Measurements from ENCODE around the gene PHLDB2. TPM values are rescaled to one million over a fixed set of nuclear protein-coding genes. Genes with fewer than 3 reads are reported as not detected.
A peak's percentile ranks its signal among the peaks of the same experiment; 100 is the strongest.

PHLDB2 gene
- total RNA-seq, 1 experiment from 2014 or later: 13.2 TPM

DNA sequence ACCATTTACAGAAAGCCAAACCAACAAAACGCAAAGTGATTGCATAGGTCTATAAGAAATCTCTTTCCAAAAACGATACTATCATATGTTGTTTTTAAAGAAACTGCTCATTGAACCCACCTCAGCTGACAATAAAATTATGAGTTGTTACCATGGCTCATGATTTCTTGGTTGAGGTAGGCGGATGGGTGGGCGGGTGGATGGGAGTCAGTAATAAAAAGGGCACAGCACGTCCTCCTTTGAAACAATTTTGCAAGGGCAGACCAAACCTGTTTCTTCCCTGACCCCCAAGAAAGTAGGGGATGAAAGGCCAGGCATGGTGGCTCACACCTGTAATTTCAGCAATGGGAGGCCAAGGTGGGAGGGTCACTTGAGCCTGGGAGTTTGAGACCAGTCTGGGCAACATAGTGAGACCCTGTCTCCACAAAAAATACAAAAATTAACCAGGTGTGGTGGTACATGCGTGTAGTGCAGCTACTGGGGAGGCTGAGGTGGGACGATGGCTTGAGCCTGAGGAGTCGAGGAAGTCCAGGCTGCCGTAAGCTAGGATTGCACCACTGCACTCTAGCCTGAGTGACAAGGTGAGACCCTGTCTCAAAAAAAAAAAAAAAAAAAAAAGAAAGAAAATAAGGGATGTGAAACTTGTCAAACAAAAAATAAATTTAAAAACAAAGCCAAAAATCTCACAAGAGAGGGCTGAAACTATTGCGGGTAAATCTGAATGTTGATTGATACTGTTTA is 121.8 kb downstream of the PHLDB2 start:
- WGBS (ENCODE audit: extremely low coverage, insufficient read length, low lambda C conversion rate): no CpG with 5 or more reads among the region's 10 CpGs
- Histone ChIP-seq H3K18ac (ENCODE audit: insufficient read length, low read depth, low read length) (no peak overlapping the region), H2AK5ac (ENCODE audit: insufficient read length, low read length) (no peak overlapping the region), H3K4ac (ENCODE audit: low read depth, low read length) (no peak overlapping the region), H2BK20ac (ENCODE audit: low read depth, low read length, poor library complexity, severe bottlenecking) (no peak overlapping the region), H3K79me1 (ENCODE audit: insufficient read depth, low read depth, low read length, poor library complexity, severe bottlenecking) (no peaks in the 10 kb centered on the region), H3K56ac (ENCODE audit: insufficient read length, low read depth, low read length) (no peak overlapping the region), H3K9me3 (ENCODE audit: control insufficient read depth, low read depth, low read length) (no peaks in the 10 kb centered on the region), H3K23ac (ENCODE audit: insufficient read length, low read depth, low read length) (no peak overlapping the region), H4K20me1 (ENCODE audit: control insufficient read depth, insufficient read depth, insufficient read length) (no peaks in the 10 kb centered on the region), H2BK120ac (ENCODE audit: low read depth, low read length, poor library complexity, severe bottlenecking) (no peak overlapping the region), H3K9ac (ENCODE audit: extremely low read depth, insufficient read length, low read length) (no peak overlapping the region), H4K91ac (ENCODE audit: insufficient read length, low read depth, low read length) (no peak overlapping the region), H4K8ac (replicated peaks; ENCODE audit: insufficient read length, low read depth, low read length) (no peak overlapping the region), H3K79me2 (ENCODE audit: insufficient read depth, low read length) (no peaks in the 10 kb centered on the region), H3K27me3 (ENCODE audit: insufficient read depth, low read length) (no peaks in the 10 kb centered on the region), H2BK5ac (ENCODE audit: insufficient read length, low read length) (no peak overlapping the region), H3K14ac (ENCODE audit: insufficient read depth, low read length) (no peak overlapping the region), H3K27ac (ENCODE audit: insufficient read length, low read depth, low read length) (no peak overlapping the region), H2AFZ (ENCODE audit: low read length) (no peak overlapping the region), H2BK12ac (ENCODE audit: insufficient read length, low read depth, low read length) (no peak overlapping the region), H4K5ac (ENCODE audit: insufficient read length, low read depth, low read length) (no peak overlapping the region), H2BK15ac (ENCODE audit: low read depth, low read length) (no peak overlapping the region), H3K4me2 (ENCODE audit: insufficient read depth, insufficient read length, low read length) (no peak overlapping the region), H3T11ph (ENCODE audit: low read length) (no peak overlapping the region), H3K4me1 (ENCODE audit: insufficient read depth, low read length) (no peaks in the 10 kb centered on the region), H3K23me2 (ENCODE audit: insufficient read length, low read depth, low read length, poor library complexity, severe bottlenecking) (peaks cover 3% of the 10 kb centered on the region)
- H3K4me3 Mint-ChIP-seq: peak overlapping the region in 1 of 2 experiments; percentile 27; a peak in 1 of 5 replicates
- no peak overlapping the region for H3K27ac Mint-ChIP-seq
- peaks cover 7 to 12% of the 10 kb centered on the region in 2 experiments for H3K4me1 Mint-ChIP-seq
- DNase-seq: no peak
- H3K27me3 Mint-ChIP-seq (ENCODE audit: low read depth): no peaks in the 10 kb centered on the region
- peaks cover 0 to 8% (median 6%) of the 10 kb centered on the region in 3 experiments; a peak in 5 of 7 replicates for H3K36me3 Mint-ChIP-seq (ENCODE audit: insufficient read depth in 1 of 3, low read depth in 3 of 3)
- TF ChIP-seq, protein P1, sequence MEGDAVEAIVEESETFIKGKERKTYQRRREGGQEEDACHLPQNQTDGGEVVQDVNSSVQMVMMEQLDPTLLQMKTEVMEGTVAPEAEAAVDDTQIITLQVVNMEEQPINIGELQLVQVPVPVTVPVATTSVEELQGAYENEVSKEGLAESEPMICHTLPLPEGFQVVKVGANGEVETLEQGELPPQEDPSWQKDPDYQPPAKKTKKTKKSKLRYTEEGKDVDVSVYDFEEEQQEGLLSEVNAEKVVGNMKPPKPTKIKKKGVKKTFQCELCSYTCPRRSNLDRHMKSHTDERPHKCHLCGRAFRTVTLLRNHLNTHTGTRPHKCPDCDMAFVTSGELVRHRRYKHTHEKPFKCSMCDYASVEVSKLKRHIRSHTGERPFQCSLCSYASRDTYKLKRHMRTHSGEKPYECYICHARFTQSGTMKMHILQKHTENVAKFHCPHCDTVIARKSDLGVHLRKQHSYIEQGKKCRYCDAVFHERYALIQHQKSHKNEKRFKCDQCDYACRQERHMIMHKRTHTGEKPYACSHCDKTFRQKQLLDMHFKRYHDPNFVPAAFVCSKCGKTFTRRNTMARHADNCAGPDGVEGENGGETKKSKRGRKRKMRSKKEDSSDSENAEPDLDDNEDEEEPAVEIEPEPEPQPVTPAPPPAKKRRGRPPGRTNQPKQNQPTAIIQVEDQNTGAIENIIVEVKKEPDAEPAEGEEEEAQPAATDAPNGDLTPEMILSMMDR (conservative IDR thresholded peaks at IDR 0.05): no peak
- H3K9me3 Mint-ChIP-seq: no peaks in the 10 kb centered on the region

Data from H9 (cell line).